Stimulated activated naive CD8-positive, alpha-beta T cell treated with anti-CD3 and anti-CD28 coated beads, Interleukin-15, amount 100 ng/mL, for 72 hours (primary cell): Measurements from ENCODE around the gene PITX1.

ENCODE experiments used
- ATAC-seq: fragments of 150-1000 bp; cut with Tn5 transposase; 2 replicates; pipeline ENCODE4 v1.10.0; 2021; ENCODE audit warnings: mild to moderate bottlenecking, moderate library complexity
- DNase-seq, 2 donors: peaks; one replicate each; pipeline ENCODE4 v3.0.0; 2021 to 2022
- H3K27ac Mint-ChIP-seq, 2 donors: one replicate each; pipeline ENCODE4 v1.8.0; 2022; ENCODE audit warnings: mild to moderate bottlenecking in 2 of 2, mixed read lengths in 2 of 2, moderate library complexity in 2 of 2
- H3K27me3 Mint-ChIP-seq: one replicate; pipeline ENCODE4 v1.8.0; 2022; ENCODE audit warnings: mixed read lengths
- H3K4me1 Mint-ChIP-seq: one replicate; pipeline ENCODE4 v1.8.0; 2022; ENCODE audit warnings: mild to moderate bottlenecking, mixed read lengths
- H3K4me3 Mint-ChIP-seq, 2 donors: one replicate each; pipeline ENCODE4 v1.8.0; 2022; ENCODE audit warnings: mild to moderate bottlenecking in 2 of 2, mixed read lengths in 2 of 2, moderate library complexity in 1 of 2
- H3K9me3 Mint-ChIP-seq, 2 donors: one replicate each; pipeline ENCODE4 v1.8.0; 2022; ENCODE audit warnings: mixed read lengths in 2 of 2

The PITX1 gene

GRCh38 chr5:135065306-135066265, 31.6 kb upstream of the PITX1 start:
- DNase-seq: no peak
- Mint-ChIP-seq H3K27me3 (peaks cover 26% of the 10 kb centered on the region), H3K4me3 (no peak overlapping the region), H3K27ac (peak overlapping the region in 1 of 2 donors; percentile 87), H3K9me3 (no peaks in the 10 kb centered on the region), H3K4me1 (no peaks in the 10 kb centered on the region)
- ATAC-seq: no peak

- H3K4me3 Mint-ChIP-seq: no peak overlapping the region
- no peaks in the 10 kb centered on the region for H3K4me1 Mint-ChIP-seq
- no peak for DNase-seq
- no peaks in the 10 kb centered on the region for H3K9me3 Mint-ChIP-seq
- H3K27ac Mint-ChIP-seq: no peak overlapping the region
- ATAC-seq: no peak
- peaks cover 32% of the 10 kb centered on the region for H3K27me3 Mint-ChIP-seq
These were observed 30.2 kb upstream of the PITX1 start for GRCh38 chr5:135064235-135064570.

- Mint-ChIP-seq H3K9me3 (no peaks in the 10 kb centered on the region), H3K4me3 (no peak overlapping the region), H3K27ac (no peak overlapping the region), H3K27me3 (peaks cover 37% of the 10 kb centered on the region), H3K4me1 (no peaks in the 10 kb centered on the region)
- ATAC-seq (no peak), DNase-seq (no peak)
These were observed 29.6 kb upstream of the PITX1 start for GRCh38 chr5:135063511-135064234.

- no peaks in the 10 kb centered on the region for H3K4me1 Mint-ChIP-seq
- H3K9me3 Mint-ChIP-seq: no peaks in the 10 kb centered on the region
- no peak overlapping the region for H3K27ac Mint-ChIP-seq
- peaks cover 43% of the 10 kb centered on the region for H3K27me3 Mint-ChIP-seq
- H3K4me3 Mint-ChIP-seq: no peak overlapping the region
- no peak for ATAC-seq
- DNase-seq: no peak
These were observed 29.0 kb upstream of the PITX1 start for GRCh38 chr5:135063056-135063445.

- no peaks in the 10 kb centered on the region for H3K9me3 Mint-ChIP-seq
- no peak for ATAC-seq
- no peaks in the 10 kb centered on the region for H3K4me1 Mint-ChIP-seq
These were observed 28.4 kb upstream of the PITX1 start for GRCh38 chr5:135062216-135063055.

GRCh38 chr5:135061001-135061400, 27.0 kb upstream of the PITX1 start:
- no peaks in the 10 kb centered on the region for H3K9me3 Mint-ChIP-seq
- H3K4me1 Mint-ChIP-seq: no peaks in the 10 kb centered on the region
- peaks cover 47% of the 10 kb centered on the region for H3K27me3 Mint-ChIP-seq
- no peak overlapping the region for H3K4me3 Mint-ChIP-seq
- DNase-seq (no peak), ATAC-seq (no peak)
- peak overlapping the region in 1 of 2 donors; percentile 76 for H3K27ac Mint-ChIP-seq

More at GRCh38 chr5:135062216-135063055, 28.4 kb upstream of the PITX1 start:
- peaks cover 47% of the 10 kb centered on the region for H3K27me3 Mint-ChIP-seq
- DNase-seq: no peak
- no peak overlapping the region for H3K27ac Mint-ChIP-seq
- no peak overlapping the region for H3K4me3 Mint-ChIP-seq

GRCh38 chr5:135060021-135060420, 26.0 kb upstream of the PITX1 start:
- Mint-ChIP-seq H3K27me3 (peaks cover 47% of the 10 kb centered on the region), H3K9me3 (no peaks in the 10 kb centered on the region), H3K27ac (no peak overlapping the region), H3K4me3 (no peak overlapping the region), H3K4me1 (no peaks in the 10 kb centered on the region)
- ATAC-seq: no peak
- DNase-seq: no peak

- DNase-seq: no peak
- H3K9me3 Mint-ChIP-seq: no peaks in the 10 kb centered on the region
- no peak overlapping the region for H3K4me3 Mint-ChIP-seq
- no peaks in the 10 kb centered on the region for H3K4me1 Mint-ChIP-seq
- ATAC-seq: no peak
- H3K27ac Mint-ChIP-seq: no peak overlapping the region
- peaks cover 48% of the 10 kb centered on the region for H3K27me3 Mint-ChIP-seq
These were observed 25.2 kb upstream of the PITX1 start for GRCh38 chr5:135059000-135059923.

- H3K4me3 Mint-ChIP-seq: no peak overlapping the region
- no peak for DNase-seq
- ATAC-seq: no peak
- peaks cover 4% of the 10 kb centered on the region for H3K4me1 Mint-ChIP-seq
- no peaks in the 10 kb centered on the region for H3K9me3 Mint-ChIP-seq
- H3K27ac Mint-ChIP-seq: no peak overlapping the region
- peaks cover 51% of the 10 kb centered on the region for H3K27me3 Mint-ChIP-seq
These were observed 24.3 kb upstream of the PITX1 start for GRCh38 chr5:135058331-135058732.

- DNase-seq (no peak), ATAC-seq (no peak)
- H3K27me3 Mint-ChIP-seq: peaks cover 62% of the 10 kb centered on the region
- peaks cover 10% of the 10 kb centered on the region for H3K4me1 Mint-ChIP-seq
- H3K9me3 Mint-ChIP-seq: no peaks in the 10 kb centered on the region
- no peak overlapping the region for H3K27ac Mint-ChIP-seq
- no peak overlapping the region for H3K4me3 Mint-ChIP-seq
These were observed 23.2 kb upstream of the PITX1 start for GRCh38 chr5:135057233-135057632.

GRCh38 chr5:135056316-135057030, 22.4 kb upstream of the PITX1 start:
- no peak overlapping the region for H3K4me3 Mint-ChIP-seq
- no peak overlapping the region for H3K27ac Mint-ChIP-seq
- peaks cover 10% of the 10 kb centered on the region for H3K4me1 Mint-ChIP-seq
- H3K27me3 Mint-ChIP-seq: peaks cover 68% of the 10 kb centered on the region
- DNase-seq: no peak
- no peaks in the 10 kb centered on the region for H3K9me3 Mint-ChIP-seq
- no peak for ATAC-seq

GRCh38 chr5:135055396-135055795, 21.4 kb upstream of the PITX1 start:
- peaks cover 10% of the 10 kb centered on the region for H3K4me1 Mint-ChIP-seq
- no peaks in the 10 kb centered on the region for H3K9me3 Mint-ChIP-seq
- DNase-seq (no peak), ATAC-seq (no peak)
- H3K27ac Mint-ChIP-seq: peak overlapping the region in 1 of 2 donors; percentile 17
- H3K27me3 Mint-ChIP-seq: peaks cover 68% of the 10 kb centered on the region
- no peak overlapping the region for H3K4me3 Mint-ChIP-seq

GRCh38 chr5:135054546-135054945, 20.5 kb upstream of the PITX1 start:
- no peak overlapping the region for H3K27ac Mint-ChIP-seq
- peaks cover 75% of the 10 kb centered on the region for H3K27me3 Mint-ChIP-seq
- ATAC-seq (no peak), DNase-seq (no peak)
- peaks cover 10% of the 10 kb centered on the region for H3K4me1 Mint-ChIP-seq
- H3K9me3 Mint-ChIP-seq: no peaks in the 10 kb centered on the region
- H3K4me3 Mint-ChIP-seq: no peak overlapping the region

- Mint-ChIP-seq H3K4me3 (no peak overlapping the region), H3K9me3 (no peaks in the 10 kb centered on the region), H3K27me3 (peaks cover 75% of the 10 kb centered on the region), H3K4me1 (peaks cover 10% of the 10 kb centered on the region), H3K27ac (no peak overlapping the region)
- DNase-seq (no peak), ATAC-seq (no peak)
These were observed 20.0 kb upstream of the PITX1 start for GRCh38 chr5:135053989-135054388.
